GM18873 (cell line): ENCODE measurements around the gene MYO10.
A peak's percentile ranks its signal among the peaks of the same experiment; 100 is the strongest.

ENCODE experiments used
- ATAC-seq: cut with Tn5 transposase; IDR thresholded peaks from one replicate; pipeline ENCODE4 v1.9.1; 2021; ENCODE audit warnings: mild to moderate bottlenecking, moderate library complexity, moderate number of reproducible peaks; ENCODE audit not compliant: unreplicated experiment, low FRiP score

Gene MYO10

GRCh38 chr5:16944816-16945562, 8.9 kb upstream of the MYO10 start:
- no peak for ATAC-seq

DNA sequence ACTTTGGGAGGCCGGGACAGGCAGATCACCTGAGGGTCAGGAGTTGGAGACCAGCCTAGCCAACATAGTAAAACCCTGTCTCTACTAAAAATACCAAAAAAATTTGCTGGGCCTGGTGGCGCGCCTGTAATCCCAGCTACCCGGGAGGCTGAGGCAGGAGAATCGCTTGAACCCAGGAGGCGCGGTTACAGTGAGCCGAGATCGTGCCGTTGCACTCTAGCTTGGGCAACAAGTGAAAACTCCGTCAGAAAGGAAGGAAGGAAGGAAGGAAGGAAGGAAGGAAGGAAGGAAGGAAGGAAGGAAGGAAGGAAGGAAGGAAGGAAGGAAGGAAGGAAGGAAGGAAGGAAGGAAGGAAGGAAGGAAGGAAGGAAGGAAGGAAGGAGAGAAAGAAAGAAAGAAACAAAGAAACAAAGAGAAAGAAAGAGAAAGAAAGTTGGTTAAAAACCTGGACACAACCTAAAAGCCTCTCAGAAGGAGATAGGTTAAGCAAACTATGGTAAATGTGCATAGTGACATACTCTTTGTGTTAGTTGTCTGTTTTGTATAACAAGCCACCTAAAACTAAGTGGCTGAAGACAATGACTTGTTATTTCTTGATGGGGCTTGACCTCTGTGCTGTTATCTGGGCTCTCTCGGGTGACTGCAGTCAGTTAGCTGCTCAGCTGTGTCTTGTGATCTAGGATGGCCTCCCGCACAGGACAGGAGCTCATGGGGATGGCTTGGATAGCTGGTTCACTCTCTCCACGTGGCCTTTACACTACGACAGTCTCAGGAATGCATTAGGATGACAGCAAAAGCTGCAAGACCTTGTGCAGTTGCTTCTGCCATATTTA, 8.0 kb upstream of the MYO10 start:
- ATAC-seq, result no peak

DNA sequence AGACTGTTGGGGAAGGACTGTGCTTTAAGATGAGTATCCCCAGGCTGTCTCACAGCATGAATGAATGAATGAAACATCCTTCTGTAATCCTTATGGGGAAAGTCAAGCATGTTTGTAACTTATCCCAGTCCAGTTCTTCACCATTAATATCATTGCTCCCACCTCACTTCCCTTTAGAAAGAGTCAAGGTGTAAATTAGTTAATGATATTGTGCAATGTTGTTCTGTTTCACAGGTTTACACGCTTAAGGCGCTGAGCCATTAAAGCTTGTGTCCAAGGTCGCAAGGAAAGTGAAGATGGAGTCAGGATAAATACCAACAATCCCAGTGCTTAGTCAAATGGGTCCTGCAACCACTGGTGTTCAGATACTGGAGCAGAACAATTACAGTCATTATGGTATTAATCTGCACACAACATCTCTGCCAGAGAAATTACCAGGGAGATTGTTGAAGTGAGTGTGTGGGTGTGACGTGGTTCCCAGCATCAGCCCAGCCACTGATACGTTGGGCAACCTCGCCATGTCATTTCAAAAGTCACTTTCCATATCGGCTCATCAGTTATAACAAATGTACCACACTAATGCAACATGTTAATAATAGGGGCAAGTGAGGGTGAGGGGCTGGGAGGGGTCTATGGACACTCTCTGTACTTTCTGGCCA, 1.5 kb upstream of the MYO10 start:
- no peak for ATAC-seq

- no peak for ATAC-seq
Observed at GRCh38 chr5:16936989-16937438, 926 bp upstream of the MYO10 start.

DNA sequence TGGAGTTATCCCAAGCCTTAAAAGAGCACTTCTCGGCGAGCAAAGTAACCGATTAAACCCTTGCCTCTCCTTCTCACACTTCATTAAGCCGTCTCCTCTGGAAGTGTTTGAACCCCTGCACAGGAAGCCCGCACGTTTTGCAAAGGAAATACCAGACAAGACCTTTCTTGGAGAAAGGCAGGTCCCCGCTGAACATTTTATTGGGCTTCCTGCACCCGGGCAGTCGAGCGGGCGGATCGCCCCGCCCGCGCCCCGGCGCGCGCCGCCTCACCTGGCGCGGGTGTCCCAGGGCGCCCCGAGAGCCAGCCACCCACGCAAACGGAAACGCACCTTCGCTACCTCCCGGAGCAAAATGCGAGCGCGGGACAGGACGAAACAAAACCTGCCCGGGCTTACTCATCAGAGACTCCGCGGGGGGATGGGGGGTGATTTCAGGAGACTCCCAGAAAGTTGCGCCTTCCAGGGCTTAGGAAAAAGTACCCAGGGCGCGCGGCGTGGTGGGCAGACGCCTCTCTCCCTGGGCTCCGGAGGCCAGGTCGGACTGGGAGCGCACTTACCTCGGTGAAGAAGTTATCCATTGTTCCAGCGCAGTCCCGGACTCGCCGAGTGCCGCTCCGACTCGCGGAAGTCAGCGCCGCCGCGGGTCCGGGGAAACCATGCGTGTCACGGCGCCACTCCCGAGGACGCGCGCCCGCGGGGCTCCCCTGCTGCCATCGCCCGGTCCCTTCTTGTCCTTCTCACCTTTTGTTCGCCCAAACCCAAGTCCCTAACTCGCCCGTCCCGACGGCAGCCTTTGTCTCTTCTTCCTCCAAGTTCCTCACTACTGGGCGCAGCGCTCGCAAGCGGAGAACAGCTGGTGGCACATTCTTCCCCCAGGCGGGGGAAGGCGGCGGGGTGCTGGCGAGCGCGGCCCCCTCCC, 598 bp downstream of the MYO10 start:
- ATAC-seq, result peak; percentile 39

- no peak for ATAC-seq
Observed at GRCh38 chr5:16934677-16935153, 1.4 kb downstream of the MYO10 start.

DNA sequence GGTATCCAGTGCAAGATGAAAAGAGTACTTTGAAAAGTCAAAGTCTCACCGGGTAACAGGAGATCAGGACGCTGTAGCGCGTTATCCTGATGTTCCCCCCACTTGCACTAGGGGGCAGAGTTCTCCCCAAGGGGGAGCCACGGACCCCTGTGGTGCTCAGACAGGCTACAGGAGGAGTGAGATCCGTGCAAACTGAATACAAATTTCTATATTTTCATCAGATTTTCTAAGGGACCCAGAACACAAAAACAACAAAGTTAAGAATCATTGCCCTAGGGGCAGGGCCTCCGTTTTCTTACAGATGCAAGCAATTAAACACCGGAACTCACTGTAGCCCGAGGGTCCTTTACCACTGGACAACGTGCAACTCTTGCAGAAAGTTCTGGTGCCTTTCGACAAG, 2.0 kb downstream of the MYO10 start:
- ATAC-seq, result no peak

DNA sequence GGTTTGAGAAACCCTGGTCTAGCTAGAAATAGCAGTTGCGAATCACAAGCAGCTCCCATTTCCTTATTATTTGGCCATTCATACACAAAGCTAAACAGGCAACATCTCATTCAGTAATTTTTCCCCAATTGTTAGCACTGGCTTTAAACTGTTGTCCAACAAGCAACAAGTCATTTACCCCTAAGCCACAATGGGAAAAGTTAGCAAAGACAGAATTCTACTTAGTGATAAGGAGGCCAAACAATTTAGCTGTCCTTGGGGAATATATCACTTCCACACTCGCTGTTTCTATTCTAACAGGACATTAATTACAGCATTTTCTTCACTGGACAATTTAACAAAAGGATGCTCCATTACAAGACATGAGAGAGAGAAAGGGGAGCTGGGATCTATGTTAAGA, 2.8 kb downstream of the MYO10 start:
- ATAC-seq, result no peak

DNA sequence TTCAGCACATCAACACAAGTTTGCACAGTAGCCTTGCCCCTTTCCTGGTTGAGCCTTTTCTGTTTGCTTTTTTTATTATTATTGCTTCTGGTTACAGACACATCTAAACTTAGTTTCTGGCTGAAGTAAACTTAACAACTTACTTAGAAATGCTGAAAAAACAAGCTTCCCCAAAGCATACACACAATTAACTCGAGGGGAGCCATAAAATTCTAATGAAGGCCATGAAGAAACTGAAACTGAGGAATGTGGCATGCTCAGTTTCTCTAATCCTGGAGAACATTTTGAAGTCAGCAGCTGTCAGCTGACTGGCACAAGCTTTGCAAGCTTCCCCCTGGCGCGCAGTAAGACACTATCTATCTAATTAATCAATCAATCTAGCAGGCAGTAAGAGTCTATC, 3.7 kb downstream of the MYO10 start:
- ATAC-seq, result no peak

DNA sequence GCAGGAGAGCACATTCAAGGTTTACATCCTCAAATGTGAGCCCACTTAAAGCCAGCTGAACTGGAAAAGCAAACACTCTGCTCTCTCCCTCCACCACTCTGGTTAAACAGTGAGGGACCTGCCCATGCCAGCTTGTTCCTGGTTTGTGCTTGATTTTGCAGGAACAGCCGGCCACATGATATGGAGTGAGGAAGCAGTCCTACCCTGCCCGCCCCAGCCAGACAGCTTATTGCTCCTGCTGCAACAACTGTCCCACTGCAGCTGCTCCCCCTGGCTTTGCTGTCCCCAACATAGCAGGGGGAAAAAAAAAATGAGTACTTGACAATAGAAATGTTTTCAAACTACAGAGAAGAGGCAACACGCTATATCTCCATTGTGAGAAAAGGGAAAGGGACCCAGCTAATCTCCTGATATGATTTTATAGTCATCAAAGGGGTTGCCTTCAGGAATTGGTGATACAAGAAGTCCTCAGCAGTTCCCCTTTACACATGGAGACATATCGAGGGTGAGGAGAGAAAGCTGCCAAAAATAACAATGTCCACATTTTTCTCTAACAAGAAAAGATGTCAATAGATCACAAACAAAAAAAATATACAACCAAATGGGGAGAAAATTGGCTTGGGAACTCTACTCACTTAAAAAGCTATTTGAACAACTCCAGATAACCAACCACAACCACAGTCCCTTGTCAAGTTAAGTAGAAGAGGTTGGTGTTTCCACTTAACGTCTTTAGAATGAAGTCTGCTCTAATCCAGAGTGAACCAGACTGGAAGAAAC, 4.6 kb downstream of the MYO10 start:
- no peak for ATAC-seq

DNA sequence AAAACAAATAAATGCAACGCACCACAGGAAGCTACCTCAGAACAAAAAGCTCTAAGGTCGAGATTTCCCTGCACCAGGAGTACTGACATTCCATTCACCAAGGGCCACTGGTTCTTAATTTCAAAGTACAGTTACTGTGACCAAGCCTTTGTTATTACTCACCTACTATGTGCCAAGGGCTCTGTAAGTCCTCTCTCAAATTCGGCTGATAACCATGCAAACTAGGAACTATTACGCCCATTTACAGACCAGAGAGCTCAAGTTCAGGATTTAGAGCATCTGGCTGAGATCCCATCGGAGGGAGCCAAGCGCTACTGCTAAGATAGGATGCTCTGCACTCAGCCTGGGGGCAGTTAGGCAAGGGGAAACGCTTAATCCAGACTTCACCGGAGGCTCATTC, 5.6 kb downstream of the MYO10 start:
- no peak for ATAC-seq

GRCh38 chr5:16929831-16930230, 6.3 kb downstream of the MYO10 start:
- ATAC-seq, result no peak

DNA sequence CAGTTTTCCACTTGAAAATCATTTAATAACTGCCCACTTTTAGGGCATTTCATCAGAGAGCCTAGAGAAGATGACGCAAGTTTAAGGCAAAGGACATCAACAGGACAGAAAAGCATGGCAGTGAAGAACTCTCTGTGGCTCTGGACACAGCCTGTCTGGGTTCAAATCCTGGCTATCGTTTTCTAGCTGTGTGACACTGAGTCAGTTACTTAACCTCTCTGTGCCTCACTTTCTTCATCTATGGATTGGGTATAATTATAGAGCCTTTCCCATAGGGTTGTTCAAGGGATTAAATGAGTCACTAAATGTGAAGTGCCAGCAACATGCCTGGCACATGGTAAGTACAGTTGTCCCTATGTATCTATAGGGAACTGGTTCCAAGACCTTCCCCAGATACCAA, 6.7 kb downstream of the MYO10 start:
- ATAC-seq, result no peak

DNA sequence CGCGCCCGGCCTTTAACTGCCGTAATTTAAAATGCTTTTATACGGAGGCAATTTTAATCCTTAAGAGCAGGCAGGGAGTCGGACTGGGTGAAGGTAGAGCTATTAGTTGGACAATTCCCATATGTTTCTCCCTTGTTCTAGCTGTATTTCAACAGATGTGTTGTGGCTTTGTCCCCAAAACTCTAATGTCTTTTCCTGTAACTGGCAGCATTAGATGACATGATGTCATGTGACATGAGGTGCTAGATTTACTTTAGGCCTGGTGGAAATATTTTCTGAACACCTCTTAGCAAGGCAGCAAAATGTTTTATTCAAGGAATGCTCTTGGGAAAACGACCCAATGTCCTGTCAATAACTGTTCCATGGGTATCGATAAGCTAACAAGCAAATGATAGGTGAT, 8.5 kb downstream of the MYO10 start:
- no peak for ATAC-seq

DNA sequence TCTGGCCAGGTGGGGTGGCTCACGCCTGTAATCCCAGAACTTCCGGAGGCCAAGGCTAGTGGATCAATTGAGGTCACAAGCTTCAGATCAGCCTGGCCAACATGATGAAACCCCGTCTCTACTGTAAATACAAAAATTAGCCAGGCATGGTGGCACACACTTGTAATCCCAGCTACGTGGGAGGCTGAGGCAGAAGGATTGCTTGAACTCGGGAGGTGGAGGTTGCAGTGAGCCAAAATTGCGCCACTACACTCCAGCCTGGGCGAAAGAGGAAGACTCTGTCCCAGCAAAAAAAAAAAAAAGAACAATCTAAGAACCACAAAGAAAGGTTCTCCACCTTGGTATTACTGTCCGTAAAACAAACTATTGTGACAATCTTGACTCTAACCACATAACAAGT, 9.7 kb downstream of the MYO10 start:
- ATAC-seq, result no peak

DNA sequence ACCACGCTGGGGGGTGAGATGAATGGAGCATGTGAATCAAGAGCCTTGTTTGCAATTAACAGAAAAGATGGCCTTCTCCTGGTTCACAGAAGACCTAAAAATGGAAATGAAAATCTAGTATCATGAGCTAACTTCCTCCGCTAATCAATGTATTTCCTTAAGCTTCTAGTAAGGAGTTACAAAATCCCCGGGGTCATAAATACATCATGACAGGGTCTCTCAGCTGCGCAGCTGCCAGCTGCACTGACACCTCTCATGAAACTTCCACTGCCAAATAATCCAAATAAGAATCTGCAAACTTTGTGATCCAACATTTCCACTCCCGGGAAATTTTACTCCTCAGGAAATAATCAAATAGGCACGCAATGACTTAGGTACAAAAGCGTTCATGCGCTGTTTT, 11.9 kb downstream of the MYO10 start:
- no peak for ATAC-seq

DNA sequence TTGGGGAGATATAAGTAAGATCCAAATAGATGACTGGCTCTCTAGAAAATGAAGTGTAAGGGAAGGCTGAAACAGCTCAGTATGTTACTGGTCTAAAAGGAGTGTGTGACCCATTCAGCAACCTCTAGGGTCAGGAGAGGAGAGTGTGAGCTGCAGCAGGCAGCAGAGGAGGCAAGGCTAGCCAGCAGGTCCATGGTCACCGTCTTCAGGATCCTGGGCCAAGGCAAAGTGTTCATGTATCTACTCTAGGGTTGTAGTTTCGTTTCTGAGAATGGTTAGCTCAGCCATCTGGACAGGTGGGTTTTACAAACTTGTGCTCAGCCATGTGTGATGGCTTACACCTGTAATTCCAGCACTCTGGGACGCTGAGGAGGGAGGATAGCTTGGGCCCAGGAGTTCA, 13.7 kb downstream of the MYO10 start:
- no peak for ATAC-seq

DNA sequence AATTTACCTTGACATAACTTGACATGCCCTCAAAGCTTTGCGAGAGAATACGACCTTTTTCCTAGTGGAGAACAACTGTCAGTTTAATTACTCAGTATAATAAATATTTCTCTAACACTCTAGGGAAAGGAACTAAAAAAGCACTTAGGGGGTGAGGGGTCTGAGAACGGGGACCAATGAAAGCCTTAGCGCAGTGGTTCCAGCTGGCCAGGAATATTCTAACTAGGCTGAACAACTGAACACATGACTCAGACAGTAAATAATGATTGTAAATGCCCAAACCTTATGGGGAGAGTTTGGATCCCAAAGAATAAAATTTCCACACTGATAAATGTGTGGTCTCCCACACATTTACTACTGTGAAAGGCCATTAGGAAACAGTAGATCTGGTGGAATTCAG, 14.9 kb downstream of the MYO10 start:
- no peak for ATAC-seq

- ATAC-seq, result no peak
Observed at GRCh38 chr5:16920109-16920816, 15.8 kb downstream of the MYO10 start.
